Inflammatory macrophage (primary cell): ENCODE results near the gene TAS2R3.
"Not testable (repeated sequence)": the region's sequence is repeated elsewhere in the genome, so short reads cannot be mapped to it uniquely, and the experiment has no call there.

Source experiments
- DNase-seq, 2 donors: peaks; one replicate each; pipeline ENCODE4 v3.0.0-alpha.2; 2020 to 2022
- total RNA-seq, 18 experiments: gene quantifications; one replicate each; lab custom pipeline; 2026; ENCODE audit warnings: mixed read lengths in 6 of 18, inconsistent platforms in 2 of 18; lab: John Stamatoyannopoulos, UW

TAS2R3 gene, protein sequence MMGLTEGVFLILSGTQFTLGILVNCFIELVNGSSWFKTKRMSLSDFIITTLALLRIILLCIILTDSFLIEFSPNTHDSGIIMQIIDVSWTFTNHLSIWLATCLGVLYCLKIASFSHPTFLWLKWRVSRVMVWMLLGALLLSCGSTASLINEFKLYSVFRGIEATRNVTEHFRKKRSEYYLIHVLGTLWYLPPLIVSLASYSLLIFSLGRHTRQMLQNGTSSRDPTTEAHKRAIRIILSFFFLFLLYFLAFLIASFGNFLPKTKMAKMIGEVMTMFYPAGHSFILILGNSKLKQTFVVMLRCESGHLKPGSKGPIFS
- 0 to 0.52 (median 0.07) reads per million in 18 experiments for total RNA-seq

DNA sequence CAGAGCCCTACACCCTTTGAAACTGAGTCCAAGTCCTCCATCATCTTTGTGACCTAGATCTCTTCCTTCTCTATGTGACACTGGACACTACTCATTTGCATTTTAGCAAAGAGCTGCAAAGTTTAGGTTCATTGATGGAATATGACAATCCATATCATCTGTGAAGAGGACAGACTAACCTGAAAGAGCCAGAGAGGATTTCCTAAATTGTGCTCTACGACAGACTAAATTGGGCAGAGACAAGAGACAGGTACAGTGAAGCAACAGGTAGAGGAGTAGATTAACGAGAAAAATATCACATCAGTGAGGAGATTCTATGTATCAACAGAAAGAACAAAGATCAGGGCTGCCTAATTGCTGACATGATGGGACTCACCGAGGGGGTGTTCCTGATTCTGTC is at the start of gene TAS2R3:
TSS of gene TAS2R3 (plus strand) at position 301 of the 400 bp plus-strand sequence. CDS start at position 363, 62 bp downstream.
- DNase-seq = no peak

DNA sequence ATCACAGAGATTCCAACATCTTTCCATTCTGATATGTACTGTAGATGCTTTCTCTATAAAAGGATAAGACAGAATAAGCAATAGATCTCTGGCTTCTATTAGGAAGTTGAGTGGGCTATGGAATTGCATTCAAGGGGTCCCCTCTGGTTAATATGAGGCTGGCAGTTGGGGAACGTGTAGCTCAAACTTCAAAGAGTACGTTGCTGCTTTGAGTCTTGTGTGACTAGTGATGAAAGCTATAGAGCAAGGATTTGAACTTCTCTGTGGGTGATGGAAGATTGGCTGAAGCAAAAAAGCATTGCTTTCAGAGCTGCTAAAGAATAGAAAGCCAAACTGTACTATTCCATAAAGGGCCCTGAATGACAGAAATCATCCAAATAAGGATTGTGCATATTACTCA is 49.3 kb upstream of the TAS2R3 start:
- no peak for DNase-seq

DNA sequence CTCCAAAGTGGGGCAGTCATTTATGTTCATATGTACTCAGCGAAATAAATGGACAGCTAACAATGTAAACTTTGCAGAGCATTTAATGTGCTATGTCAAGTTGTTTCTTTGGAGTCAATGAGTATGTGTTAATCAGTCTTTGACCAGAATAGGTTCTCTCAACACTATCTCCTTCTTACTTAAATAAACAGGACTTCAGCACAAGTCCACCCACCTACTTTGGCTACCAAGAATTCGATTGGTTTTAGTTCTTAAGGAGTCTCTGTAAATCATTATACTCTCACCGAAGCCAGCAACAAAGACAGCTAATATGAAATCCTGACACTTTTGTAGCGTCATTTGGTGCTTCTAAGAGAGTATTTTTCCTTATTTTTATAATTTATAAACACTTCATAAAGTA is 48.9 kb upstream of the TAS2R3 start:
- no peak for DNase-seq

DNA sequence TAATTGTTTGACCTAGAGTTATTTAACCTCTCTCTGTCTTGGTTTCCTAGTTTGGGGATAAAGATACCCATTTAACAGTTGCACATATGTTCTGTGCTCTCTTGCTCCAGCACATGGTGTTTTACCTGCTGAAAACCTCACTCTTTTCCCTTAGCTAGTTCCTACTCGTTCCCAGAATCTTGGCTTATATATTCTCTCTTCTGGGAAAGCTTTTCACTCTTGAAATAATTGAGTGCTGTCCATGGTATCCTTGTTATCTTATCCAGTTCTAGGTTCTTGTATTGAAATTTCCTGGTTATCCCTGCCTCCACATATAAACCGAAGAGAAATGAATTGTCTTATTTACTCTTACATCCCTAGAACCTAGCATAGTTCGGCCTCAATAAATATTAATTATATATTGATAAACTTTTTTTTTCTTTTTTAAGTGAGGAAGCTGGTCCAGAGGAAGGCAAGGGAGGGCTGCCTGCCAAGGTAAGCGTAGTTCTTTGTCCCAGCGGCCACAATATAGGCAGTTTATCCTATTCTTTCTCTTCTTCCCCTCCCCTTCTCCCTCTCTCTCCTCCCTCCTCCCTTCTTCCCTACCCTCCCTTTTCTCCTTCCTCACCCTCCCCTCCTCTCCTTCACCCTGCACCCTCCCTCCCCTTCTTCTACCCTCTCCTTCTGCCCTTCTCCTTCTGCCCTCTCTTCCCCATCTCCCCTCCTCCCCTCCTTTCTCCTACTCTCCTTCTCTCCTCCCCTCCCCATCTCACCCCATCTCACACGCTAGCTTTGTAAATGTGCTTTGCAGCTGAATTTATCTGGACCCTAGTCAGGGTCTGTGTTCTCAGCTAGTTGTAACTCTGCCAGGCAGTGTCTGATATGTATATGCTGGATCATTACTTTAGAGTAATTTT is 47.9 kb upstream of the TAS2R3 start:
- DNase-seq = no peak

DNA sequence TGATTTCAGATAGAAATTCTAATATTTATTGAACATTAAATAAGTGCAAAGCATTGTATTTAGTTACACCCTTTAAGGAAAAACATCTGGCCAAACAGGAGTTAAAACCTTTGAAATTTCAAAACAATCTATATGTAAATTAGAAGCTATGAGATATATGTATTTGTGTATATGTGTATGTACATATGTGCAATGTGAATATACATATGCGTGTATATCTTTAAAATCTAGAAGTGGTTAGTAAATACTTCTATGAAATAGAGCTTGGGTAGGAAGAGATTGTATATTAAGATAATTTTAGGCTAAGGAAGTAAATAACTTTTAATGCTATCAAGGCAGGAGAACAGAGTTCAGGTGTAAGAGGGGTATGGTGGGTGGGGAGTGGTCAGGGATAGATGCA is 46.4 kb upstream of the TAS2R3 start:
- DNase-seq = no peak

DNA sequence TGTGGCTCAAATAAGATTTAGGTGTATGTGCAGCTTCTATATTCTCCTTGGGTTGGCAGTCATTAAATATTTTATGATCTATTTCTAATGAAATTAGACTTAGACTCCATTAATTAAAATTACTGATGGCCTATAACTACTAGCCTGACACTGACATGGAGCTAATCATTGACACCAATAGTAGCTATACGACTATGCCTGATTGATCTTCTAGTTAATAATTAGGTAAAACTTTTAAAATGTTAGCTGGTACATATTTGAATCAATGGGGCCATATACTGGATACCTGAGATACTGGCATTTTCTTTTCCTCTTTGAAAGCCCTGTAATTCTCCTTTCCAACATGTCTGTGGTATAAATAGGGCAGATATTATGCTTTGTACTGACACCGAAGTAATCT is 41.4 kb upstream of the TAS2R3 start:
- DNase-seq = no peak

DNA sequence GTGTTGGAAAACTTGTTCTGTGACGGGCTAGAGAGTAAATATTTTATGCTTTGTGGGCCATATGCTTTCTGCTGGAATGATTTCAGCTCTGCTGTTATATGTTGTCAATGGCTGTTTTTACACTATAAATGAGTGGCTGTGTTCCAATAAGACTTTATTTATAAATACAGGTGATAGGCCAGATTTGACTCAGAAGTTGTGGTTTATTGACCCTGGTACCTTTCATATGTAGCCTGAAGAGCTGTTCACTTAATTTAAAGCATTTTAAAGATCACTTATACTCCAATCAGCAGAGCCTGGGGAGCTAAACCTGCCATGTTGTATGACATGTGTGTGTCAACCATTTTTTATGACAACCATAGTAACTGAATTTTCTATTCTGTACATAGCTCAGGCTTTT is 34.9 kb upstream of the TAS2R3 start:
- no peak for DNase-seq

DNA sequence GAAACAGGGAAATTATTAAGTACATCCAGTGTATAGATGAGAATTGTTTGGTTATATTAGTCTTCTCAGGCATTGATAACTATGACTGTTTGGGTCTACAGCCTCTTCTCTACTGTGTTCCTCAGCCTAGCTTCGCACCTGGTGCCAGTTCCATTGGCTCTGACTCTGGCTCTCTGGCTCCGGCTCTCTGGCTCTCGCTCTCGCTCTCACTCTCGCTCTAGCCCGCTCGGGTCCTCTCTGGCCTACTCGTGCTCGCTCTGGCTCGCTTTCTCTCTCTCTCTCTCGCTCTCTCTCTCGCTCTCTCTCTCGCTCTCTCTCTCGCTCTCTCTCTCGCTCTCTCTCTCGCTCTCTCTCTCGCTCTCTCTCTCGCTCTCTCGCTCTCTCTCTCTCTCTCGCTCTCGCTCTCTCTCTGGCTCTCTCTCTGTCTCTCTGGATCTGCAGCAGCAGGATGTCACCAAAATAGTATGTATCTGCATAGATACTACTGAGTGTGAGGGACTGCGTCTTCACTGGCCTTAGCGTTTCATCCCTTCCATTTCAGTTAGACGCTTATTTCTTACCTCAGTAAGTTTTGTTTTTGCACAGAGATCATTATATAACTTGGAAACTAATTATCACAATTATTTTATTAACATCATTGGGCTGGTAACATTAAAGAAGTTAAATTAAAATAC is 32.3 kb upstream of the TAS2R3 start:
- no peak for DNase-seq

DNA sequence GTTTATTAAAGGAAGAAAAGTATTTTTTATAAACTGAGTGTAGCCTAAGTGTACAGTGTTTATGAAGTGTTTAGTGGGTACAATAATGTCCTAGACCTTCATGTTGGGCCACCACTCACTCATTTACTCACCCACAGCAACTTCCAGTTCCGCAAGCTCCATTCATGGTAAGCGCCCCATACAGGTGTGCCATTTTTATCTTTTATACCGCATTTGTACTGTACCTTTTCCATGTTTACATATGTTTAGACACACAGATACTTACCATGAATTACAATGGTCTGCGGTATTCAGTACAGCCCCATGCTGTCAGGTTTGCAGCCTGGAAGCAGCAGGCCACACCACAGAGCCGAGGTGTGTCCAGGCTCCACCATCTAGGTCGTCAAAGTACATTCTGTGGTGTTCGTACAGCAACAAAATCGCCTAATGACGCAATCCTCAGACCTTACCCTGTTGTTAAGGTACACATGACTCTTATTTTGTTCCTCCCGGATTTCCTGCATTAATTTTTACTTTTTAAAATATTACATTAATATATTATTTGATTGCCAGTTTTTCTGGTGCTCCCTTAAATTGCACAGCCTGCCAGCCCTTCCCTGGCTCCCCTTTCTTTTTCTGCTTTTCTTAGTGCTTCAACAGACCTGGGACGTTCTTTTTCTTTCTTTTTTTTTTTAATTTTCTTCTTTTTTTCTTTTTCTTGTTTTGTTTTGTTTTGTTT is 26.6 kb upstream of the TAS2R3 start:
- peak; percentile 13 to 19 for DNase-seq

DNA sequence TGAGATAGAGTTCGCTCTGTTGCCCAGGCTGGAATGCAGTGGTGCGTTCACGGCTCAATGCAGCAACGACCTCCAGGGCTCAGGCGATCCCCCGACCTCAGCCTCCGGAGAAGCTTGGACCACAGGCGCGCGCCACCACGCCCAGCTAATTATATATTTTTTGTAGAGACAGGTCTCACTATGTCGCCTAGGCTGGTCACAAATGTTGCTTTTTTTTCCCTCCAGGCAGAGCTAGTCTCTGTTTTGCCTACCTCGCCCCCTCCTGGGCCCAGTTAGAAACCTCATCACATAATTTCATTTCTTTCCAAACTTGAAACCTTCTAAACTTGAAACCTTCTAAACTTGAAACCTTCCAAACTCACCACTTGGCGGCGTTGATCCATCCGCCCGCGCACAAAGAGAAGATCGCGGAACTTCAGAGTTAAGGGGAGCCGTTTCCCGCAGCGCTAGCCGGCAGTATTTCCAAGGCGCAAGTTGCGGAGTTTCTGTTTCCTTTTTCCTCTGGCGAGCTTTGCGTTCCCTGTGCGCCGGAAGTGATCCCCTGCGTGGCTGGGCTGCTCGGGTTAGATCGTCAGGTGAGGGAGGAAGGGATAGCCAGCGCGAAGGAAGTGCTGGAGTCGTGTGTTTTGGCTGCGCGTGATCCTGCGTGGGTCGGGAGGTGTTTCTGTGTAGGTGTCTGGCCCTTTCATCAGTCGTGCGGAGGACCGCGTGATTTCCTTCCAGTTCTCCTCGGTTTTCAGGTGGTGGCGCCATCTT is 25.9 kb upstream of the TAS2R3 start, which contains the start of gene SSBP1:
TSS of gene SSBP1 (plus strand) at position 523 of the 756 bp plus-strand sequence. CDS start 809 bp downstream, outside the sequence.
- peak; percentile 98 for DNase-seq

DNA sequence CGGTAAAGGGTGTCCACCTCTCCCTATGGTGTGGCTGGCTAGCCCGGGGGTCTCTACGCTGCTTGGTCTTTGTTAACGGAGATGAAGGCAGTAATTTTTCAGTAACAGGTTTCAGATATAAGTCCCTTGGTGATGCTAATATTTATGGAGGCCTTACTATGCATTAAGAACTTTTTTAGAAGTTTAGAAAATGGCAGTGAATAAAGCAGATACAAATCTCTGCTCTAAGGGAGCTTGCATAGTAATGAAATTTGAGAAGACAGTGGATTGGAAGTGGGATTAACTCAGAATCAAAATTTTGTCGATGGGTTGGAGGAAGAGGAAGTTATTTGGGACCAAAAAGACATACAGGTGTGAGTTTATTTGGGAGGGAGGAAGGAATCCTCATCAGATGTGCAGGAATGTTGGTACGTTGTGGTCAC is 25.3 kb upstream of the TAS2R3 start:
- no peak for DNase-seq

DNA sequence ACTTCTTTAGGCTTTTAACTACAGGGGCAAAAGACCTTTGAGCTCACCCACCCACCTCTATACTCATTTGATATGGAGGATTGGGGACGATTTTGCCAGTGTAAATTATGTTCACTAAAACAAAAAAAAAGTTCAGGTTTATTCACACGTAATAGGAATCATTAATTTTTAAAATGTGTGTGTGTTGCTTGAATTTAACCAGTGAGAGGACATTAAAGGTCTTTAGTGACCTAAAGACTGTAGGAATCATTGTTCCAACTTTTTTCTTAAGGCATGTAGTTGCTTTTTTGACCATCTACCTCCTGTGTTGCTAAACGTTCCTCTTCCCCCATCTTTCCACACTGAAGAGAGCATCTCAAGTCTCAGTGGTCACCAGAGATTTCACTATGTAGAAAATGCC is 24.6 kb upstream of the TAS2R3 start:
- DNase-seq = no peak

DNA sequence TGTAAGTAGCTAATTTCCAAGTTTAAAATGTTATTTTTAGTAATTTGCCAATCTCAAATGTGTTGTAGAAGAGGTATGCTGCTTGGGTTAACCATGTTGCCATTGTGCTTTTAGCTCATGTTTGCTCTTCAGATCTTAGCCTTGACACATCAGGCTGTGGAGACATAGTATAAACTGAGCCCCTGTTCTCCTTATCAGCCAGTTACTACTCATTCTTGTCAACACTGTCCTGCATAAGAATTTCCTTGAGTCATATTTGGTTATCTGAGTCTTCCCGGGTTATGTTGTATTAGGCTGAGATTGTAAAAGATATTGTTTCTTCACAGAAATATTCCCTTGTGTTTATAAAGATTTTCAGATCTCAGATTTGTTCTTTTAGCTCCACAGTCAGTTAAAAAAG is 21.7 kb upstream of the TAS2R3 start:
- DNase-seq = no peak

DNA sequence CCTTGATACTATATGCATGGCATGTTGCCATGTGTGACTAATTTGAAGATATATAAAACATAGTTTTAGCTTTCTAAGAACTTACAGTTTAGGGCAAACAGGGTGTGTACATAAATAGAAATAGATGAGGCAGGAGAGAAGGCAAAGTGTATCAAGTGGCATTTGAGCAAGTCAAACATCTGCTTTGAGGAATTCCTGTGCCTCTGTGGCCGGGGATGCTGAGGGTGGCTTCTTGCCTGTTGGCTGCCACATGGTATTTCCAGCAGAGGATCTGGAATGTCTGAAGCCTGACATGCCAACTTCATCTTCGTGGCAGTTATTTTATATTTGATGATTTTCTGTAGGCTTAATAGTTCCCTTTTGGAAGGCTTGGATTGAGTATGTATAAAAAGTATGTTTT is 19.8 kb upstream of the TAS2R3 start:
- DNase-seq = no peak

DNA sequence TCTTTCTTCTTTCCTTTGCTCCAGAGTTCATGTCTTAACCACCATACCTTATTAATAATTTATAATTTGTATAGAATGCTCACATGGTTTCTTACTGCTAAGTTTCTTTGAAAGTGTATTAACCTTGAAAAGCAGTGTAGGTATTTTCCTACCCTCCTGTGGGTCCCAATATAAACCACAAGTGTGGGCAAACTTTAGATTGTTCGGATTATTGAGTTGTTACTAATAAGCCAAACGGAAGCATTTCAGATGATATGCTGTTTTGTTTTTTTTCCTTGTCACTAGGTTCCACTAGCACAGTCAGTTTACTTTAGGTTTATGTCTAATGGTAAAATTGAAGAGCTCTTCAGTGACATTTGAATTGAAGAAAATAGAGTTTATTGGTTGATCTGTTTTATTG is 15.5 kb upstream of the TAS2R3 start:
- no peak for DNase-seq

DNA sequence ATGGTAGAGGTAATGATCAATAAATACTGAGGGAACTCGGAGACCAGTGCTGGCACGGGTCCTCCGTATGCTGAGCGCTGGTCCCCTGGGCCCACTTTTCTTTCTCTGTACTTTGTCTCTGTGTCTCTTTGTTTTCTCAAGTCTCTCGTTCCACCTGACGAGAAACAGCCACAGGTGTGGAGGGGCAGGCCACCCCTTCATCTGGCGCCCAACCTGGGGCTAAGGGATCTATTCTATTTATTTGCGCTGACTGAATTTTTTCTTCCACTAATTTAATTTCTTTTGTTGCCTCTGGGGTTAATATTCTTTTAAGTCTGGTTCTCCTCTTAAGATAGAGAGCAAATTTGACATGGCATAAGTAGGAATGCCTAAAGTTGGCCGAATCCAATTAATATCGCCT is 12.0 kb upstream of the TAS2R3 start:
- DNase-seq = not testable (repeated sequence)

DNA sequence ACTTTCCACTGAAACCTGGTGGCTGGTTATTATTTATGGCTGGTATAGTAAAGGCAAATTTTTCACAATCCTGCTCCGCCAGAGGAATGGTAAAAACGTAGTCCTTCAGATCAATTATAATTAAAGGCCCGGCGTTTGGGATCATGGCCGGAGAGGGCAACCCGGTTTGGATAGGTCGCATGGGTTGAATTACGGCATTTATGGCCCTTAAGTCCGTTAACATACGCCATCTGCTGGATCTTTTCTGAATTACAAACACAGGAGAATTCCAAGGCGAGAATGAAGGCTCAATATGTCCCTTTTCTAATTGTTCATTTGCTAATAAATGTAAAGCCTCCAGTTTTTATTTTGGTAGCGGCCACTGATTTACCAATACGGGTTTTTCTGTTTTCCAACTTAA is 11.3 kb upstream of the TAS2R3 start:
- peak in 1 of 2 donors; percentile 3 for DNase-seq

DNA sequence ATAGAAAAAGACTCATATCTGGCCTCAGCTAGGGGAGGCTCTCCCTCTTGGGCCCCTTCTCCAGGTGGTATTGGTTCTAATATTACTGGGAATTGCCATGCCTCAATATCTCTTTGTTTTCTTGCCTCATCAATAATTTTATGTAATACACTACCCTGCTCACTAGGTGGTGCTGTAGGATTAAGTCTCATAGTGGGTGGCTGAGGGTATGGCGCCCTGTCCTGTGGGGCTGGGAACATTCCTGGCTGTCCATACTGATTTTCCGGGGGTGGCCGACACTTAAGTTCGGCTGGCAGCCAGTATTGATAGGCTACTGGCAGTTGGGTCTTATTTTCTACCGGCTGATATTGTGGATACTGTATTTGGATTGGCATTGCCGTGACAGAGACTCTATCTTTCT is 9.0 kb upstream of the TAS2R3 start:
- DNase-seq = peak; percentile 17 to 49

DNA sequence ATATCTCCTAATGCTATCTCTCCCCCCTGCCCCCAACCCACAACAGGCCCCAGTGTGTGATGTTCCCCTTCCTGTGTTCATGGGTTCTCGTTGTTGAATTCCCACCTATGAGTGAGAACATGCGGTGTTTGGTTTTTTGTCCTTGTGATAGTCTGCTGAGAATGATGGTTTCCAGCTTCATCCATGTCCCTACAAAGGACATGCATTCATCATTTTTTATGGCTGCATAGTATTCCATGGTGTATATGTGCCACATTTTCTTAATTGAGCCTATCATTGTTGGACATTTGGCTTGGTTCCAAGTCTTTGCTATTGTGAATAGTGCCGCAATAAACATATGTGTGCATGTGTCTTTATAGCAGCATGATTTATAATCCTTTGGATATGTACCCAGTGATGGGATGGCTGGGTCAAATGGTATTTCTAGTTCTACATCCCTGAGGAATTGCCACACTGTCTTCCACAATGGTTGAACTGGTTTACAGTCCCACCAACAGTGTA is 6.2 kb downstream of the TAS2R3 start:
- not testable (repeated sequence) for DNase-seq

DNA sequence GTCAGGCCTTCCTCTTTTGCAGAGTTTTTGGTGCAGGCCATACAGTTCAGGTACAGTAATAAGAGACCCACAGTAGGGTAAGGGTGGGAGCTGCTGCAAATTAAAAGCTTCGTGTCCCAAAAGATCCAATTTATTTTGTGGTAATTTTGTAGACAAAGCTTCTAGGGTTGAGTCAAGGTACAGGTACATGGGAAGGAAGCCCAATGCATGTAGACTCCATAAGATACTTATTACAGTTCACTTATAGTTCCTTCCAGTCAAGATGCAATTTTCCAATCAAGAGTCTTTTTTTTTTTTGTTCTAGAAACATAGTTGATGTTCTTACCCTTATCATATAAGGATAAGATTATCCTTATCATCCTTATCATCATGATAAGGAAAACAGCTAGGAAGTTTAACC is 12.5 kb downstream of the TAS2R3 start, which contains the start of gene TAS2R4:
TSS of gene TAS2R4 (plus strand) at position 301 of the 400 bp plus-strand sequence. CDS start 1,815 bp downstream, outside the sequence.
- no peak for DNase-seq
